A673 (cell line): ENCODE results near the gene NEGR1. TPM values are rescaled to one million over a fixed set of nuclear protein-coding genes. Genes with fewer than 3 reads are reported as not detected.

Source experiments
- BruUV-seq: library from RNA; stranded (reverse); fragments of 400-500 nt; replicated peaks from 2 replicates; lab custom pipeline; 2021; lab: Mats Ljungman, UMichigan
- CTCF ChIA-PET: fragments of 300-600 bp; sonication (Branson Sonifier 250); formaldehyde crosslinking; loops from one replicate; lab custom pipeline; 2022; ENCODE audit warnings: antibody characterized with exemption; lab: Charles Lee
- POLR2A ChIA-PET: fragments of 300-600 bp; sonication (Branson Sonifier 250); formaldehyde crosslinking; loops from one replicate; lab custom pipeline; 2022; ENCODE audit warnings: antibody characterized with exemption; ENCODE audit not compliant: low non-redundant PET; lab: Charles Lee
- DNase-seq: peaks from one replicate; pipeline ENCODE4 v3.0.0-alpha.2; 2015; ENCODE audit warnings: low spot score
- H3K27ac ChIP-seq: fragments of 200-600 bp; sonication (generic); 2 replicates; pipeline ENCODE4 v1.5.1; 2016; ENCODE audit warnings: mixed run types, low read depth, mild to moderate bottlenecking, mixed read lengths, antibody characterized with exemption, low read length; ENCODE audit not compliant: poor library complexity, severe bottlenecking
- H3K27me3 ChIP-seq: fragments of 200-600 bp; sonication (generic); replicated peaks from 2 replicates; pipeline ENCODE4 v1.6.1; 2017; ENCODE audit warnings: mixed run types, low read depth, mild to moderate bottlenecking, mixed read lengths, antibody characterized with exemption, low read length; ENCODE audit not compliant: insufficient read depth, poor library complexity
- H3K36me3 ChIP-seq: fragments of 200-600 bp; sonication (generic); 2 replicates; pipeline ENCODE4 v1.6.1; 2016; ENCODE audit warnings: mixed run types, mild to moderate bottlenecking, mixed read lengths, antibody characterized with exemption, low read length; ENCODE audit not compliant: insufficient read depth, poor library complexity, severe bottlenecking
- H3K4me1 ChIP-seq: fragments of 200-600 bp; sonication (generic); 2 replicates; pipeline ENCODE4 v1.6.1; 2017; ENCODE audit warnings: mixed run types, mild to moderate bottlenecking, mixed read lengths, antibody characterized with exemption, low read length; ENCODE audit not compliant: insufficient read depth, poor library complexity, severe bottlenecking
- H3K4me3 ChIP-seq: fragments of 200-600 bp; sonication (generic); 2 replicates; pipeline ENCODE4 v1.5.1; 2016; ENCODE audit warnings: low read depth, mixed run types, mild to moderate bottlenecking, mixed read lengths, low read length; ENCODE audit not compliant: poor library complexity, severe bottlenecking
- H3K9me3 ChIP-seq: fragments of 200-600 bp; sonication (generic); 2 replicates; pipeline ENCODE4 v1.6.1; 2016; ENCODE audit warnings: mixed run types, low read depth, mild to moderate bottlenecking, mixed read lengths, antibody characterized with exemption, low read length; ENCODE audit not compliant: poor library complexity, severe bottlenecking
- CTCF ChIP-seq: fragments of 300-800, 200-600 bp; sonication (generic); conservative IDR thresholded peaks from 2 replicates; pipeline ENCODE4 v1.5.1; 2017; ENCODE audit warnings: low read depth, mild to moderate bottlenecking, antibody characterized with exemption, low read length, moderate library complexity, mixed read lengths
- EZH2 ChIP-seq: fragments of 200-600 bp; sonication (generic); IDR thresholded peaks from 2 replicates; pipeline ENCODE4 v1.6.1; 2017; ENCODE audit warnings: borderline replicate concordance, low read depth, mild to moderate bottlenecking, mixed read lengths, antibody characterized with exemption, low read length; ENCODE audit not compliant: poor library complexity, severe bottlenecking
- intact Hi-C: fragments of 100-400 bp; cut with micrococcal nuclease; formaldehyde crosslinking; loops from one replicate; pipeline ENCODE4 v1.10.0; 2022; ENCODE audit not compliant: unreplicated experiment
- total RNA-seq: library from RNA; stranded (reverse); gene quantifications from 2 replicates; pipeline ENCODE4 v1.2.3, GENCODE V29; 2021

NEGR1 gene
- total RNA-seq, 1 experiment from 2014 or later = 7.6 TPM

DNA sequence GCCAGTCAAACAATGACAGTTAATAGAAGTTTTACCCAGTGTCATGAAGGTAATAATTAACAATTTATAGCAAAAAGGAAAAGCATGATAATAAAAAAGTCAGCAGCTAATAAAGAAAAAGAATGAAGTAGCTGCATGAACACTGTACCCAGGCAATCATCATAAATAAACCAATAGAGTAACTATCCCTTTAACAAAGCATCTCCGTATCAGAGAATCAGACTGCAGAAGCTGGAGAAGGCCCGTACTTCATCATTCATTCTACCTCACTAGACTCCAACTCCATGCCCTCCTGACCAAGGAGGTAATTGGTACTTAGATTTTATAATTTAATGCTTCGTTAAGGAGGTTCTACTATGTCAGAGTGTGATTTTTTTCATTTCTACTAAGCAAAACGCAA, 140.5 kb downstream of the NEGR1 start:
- no peaks in the 10 kb centered on the region for H3K27me3 ChIP-seq
- BruUV-seq = no TSS peak
- intact Hi-C loops = no loop called here
- no peak overlapping the region for H3K27ac ChIP-seq
- TF ChIP-seq CTCF (no peak), EZH2 (no peak)
- H3K9me3 ChIP-seq = peaks cover 7% of the 10 kb centered on the region
- ChIA-PET POLR2A (no interaction called here), CTCF (no interaction called here)
- H3K36me3 ChIP-seq = no peaks in the 10 kb centered on the region
- no peak overlapping the region for H3K4me3 ChIP-seq
- no peak for DNase-seq
- H3K4me1 ChIP-seq = no peaks in the 10 kb centered on the region

GRCh38 chr1:72140222-72140621, 142.1 kb downstream of the NEGR1 start:
- TF ChIP-seq CTCF (no peak), EZH2 (no peak)
- ChIA-PET CTCF (no interaction called here), POLR2A (no interaction called here)
- Histone ChIP-seq H3K36me3 (no peaks in the 10 kb centered on the region), H3K4me3 (no peak overlapping the region), H3K27ac (no peak overlapping the region), H3K9me3 (peaks cover 7% of the 10 kb centered on the region), H3K27me3 (no peaks in the 10 kb centered on the region), H3K4me1 (no peaks in the 10 kb centered on the region)
- no TSS peak for BruUV-seq
- intact Hi-C loops = no loop called here
- no peak for DNase-seq

GRCh38 chr1:72137656-72138055, 144.7 kb downstream of the NEGR1 start:
- Histone ChIP-seq H3K4me3 (no peak overlapping the region), H3K4me1 (no peaks in the 10 kb centered on the region), H3K9me3 (peaks cover 7% of the 10 kb centered on the region), H3K27ac (no peak overlapping the region), H3K36me3 (no peaks in the 10 kb centered on the region), H3K27me3 (no peaks in the 10 kb centered on the region)
- TF ChIP-seq CTCF (no peak), EZH2 (no peak)
- POLR2A ChIA-PET = no interaction called here
- intact Hi-C loops = no loop called here
- peak; percentile 27 for DNase-seq
- CTCF ChIA-PET = no interaction called here
- BruUV-seq = no TSS peak
